Globus pallidus (tissue), 1 donor: ENCODE results near the gene PPM1H.

Experiments
- DNase-seq: peaks from one replicate; pipeline ENCODE4 v3.0.0-alpha.2; 2015; ENCODE audit warnings: low spot score

Gene PPM1H

DNA sequence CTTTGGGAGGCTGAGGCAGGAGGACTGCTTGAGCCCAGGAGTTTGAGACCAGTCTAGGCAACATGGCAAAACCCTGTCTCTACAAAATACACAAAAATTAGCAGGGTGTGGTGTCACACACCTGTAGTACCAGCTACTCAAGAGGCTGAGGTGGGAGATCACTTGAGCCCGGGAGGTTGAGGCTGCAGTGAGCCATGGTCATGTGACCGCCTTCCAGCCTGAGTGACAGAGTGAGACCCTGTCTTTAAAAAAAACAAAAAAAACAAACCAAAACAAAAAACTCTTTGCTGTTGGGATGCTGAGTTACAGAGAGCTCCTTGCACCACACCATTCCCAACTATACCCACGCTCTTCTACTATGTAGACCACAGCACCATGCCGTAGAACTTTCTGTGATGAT, 221.2 kb downstream of the PPM1H start:
- DNase-seq: no peak

DNA sequence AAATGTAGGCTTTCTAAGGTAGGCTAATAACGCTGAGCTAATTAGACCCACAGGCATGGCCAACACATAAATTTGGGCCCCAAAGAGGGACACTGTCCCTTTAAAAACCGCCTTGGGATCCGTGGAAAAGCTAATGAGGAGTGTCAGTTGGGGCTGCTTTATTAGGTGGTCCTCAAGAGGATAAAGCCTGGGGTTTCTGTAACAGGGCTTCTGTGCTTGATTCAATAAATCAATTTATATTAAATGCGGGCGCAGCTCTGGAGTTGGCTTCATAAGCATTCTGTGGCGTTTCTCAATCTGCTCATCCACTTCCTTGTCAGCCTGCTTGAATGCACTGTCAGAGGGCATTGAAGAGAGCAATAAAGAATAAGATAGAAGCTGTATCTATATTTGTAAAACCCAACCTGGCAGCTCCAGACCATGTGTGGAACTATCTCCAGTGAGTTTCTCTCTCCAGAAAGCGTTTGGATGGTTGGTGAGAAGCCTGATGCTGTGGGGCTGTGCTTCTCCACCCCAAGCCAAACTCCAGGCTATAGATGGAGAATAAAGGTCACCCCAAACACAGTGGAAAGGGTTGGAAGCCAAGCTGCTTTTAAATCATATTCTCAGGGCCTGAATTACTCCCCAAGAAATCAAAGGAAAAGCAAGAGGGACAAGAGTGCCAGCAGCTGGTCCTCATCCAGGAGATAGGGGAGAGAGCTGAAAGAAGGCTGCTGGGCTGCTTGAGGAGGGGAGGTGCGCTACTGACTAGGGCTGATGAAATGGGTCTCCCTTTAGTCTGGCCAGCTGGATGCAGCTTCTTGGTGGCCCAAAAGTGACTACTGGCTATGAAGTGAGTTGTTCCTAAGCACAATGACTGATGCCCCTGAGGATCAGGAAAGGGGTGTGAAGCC, 222.0 kb downstream of the PPM1H start:
- no peak for DNase-seq

DNA sequence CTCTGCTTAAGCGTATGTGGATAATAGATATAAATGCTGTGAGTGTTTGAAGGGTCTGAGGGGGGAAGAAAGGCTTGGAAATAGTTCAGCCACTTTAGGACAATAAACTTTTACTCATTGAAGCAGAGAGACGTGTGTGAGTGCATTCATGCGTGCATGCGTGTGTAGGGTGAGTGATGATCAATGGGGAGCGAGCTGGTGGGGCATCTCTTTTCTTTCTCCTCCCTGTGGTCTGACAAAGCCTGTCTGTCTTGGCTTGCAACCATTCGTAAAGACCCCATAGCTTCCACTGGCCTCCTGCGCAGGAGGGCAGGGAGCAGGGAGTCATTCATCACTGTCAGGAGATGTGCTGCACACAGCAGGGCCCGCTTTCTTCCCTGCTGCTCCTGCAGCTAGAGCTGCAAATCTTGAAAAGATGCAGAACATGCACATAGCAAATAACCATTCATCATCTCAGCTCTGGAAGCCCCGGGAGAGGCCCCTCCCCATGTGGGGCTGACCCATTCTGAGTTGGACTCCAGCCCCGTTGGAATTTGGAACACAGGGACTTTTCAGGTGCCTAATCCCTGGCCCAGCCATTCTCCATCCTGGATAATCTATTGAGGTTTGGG, 223.2 kb downstream of the PPM1H start:
- no peak for DNase-seq

DNA sequence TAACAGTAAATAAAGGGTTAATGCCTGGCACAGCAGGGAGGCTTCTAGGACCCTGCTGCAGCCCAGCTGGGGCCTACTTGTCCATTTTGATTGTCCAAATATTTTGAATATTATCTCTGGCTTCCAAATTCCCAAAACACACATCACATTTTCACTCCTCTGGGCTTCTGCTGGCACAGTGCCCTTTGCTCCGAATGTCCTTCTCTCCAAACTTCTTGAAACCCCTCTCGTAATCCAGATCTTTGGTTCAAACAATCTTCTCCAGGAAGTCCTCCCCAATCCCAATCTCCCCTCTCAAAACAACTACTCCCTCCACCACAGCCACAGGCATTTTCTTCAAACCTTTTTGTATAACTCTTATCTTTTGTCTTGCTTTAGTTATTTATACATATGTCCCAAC, 225.6 kb downstream of the PPM1H start:
- no peak for DNase-seq

DNA sequence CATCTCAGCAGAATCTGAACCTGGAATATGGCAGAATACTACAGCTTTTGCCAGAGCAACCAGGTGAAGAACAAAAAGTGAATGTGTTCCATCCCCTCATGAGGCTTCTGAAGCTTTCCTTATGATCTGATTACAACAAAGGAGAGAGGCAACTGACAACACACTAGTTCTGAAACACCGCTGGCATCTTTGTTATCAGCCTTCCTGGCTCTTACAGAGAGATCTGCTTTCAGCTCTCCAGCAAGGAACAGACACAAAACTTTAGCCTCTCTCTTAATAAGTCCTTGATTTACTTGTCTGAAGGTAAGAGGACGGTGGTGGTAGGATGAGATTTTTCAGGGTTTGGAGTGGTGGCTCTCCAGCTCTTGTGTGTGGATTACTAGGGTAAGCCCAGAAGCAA, 227.0 kb downstream of the PPM1H start:
- DNase-seq: no peak

DNA sequence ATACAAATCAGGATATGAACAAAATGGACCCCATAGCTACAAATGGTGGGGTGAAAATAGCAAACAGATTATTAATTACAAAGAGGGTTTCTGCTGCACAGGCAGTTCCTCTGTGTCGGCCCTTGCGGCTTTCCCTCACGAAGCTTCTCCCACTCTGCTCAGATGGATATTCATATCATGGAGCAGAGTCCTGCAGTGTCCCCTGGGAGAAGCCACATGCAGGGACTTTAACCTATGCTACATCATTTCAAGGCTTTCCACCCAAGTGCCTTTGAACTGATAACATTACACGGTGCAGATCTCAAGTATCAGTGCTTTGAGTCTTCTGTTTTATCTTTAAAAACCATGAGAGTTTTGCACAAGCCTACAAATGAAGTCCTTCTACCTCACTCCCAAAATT, 229.1 kb downstream of the PPM1H start:
- no peak for DNase-seq

DNA sequence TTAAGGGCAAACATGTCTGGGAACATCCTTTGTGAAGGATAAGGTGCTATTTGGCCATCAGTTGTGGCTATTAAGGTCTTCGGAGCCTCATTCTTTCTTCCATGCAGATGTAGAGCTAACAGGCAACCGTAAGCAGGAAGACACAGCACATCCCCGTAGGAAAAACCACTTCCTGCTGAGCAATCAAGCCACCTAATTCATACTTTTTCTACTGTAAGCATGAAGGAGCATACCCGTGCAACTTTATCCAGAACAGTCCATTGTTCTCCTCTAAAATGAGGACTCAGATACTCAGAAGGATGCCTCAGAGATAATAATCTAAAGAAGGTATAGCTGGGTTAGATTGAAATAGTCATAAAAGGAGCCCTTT, 232.0 kb downstream of the PPM1H start:
- DNase-seq: no peak

DNA sequence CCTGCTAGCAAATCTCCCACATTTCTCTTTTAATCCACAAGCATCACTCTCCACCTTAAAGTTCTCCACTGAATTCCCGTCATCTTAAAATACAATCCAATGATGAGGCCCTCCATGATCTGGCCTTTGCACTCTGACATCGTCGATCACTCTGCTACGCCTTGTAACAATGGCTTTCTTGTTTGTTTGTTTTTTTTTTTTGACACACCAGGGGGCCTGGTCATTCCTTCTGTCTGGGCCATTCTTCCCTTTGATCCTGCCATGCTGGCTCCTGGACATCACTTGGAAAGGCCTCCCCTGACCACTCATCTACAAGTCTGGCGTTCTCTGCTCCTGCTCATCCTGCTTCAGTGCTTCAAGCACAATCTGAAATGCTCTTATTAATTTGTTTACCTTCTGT, 233.5 kb downstream of the PPM1H start:
- no peak for DNase-seq

DNA sequence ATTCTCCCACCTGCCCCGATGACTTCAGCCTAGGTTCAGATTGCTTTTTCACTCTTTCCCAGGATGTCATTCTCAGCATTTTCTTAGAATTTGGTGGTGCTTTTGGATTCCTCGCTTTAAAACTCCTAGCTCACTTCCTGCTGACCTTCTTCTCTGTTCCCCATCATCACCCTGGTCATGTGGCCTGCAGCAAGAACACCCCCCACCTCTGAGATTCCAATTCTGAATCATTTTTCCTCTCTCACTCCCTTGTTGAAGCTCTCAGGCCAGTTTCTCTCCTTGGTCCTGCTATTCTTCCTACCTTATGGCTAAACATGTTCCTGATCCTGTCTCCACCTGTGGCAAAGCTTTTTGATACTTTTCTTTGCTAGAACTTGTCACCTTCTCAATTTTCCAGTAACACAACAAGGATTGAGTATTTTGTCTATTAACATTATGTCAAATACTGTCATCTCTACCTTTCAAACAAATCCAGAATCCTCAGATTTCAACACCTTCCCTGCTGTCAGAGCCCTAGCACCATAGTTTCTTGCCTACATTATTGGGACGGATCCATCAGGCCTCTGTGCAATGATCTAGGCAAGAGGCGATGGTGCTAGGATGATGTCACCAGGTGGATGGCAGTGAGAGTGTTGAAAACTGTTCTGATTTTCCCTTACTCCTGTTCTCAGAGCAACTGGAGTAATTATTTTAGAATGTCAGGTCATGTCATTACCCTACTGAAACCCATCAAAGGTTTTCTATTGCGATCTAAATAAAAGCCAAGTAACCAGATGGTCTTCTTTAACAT, 234.7 kb downstream of the PPM1H start:
- no peak for DNase-seq

DNA sequence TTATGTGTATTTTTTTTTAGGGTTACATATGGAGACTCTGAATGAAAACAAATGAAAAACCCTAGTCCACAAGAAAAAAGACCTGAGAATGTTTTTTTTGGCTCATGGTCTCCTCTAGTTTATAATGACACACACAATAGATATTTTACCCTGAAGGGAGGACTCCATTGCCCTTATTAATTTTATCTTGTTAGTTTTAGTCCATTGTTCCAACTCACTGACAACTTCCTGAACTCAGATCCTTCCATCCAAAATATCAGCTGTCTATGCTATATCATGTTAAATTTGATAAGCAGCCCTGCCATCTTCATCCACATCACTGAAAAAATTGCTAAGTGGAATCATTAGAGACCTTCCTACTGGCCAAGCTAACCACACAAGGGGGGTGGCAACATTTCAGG, 236.2 kb downstream of the PPM1H start:
- DNase-seq: no peak

DNA sequence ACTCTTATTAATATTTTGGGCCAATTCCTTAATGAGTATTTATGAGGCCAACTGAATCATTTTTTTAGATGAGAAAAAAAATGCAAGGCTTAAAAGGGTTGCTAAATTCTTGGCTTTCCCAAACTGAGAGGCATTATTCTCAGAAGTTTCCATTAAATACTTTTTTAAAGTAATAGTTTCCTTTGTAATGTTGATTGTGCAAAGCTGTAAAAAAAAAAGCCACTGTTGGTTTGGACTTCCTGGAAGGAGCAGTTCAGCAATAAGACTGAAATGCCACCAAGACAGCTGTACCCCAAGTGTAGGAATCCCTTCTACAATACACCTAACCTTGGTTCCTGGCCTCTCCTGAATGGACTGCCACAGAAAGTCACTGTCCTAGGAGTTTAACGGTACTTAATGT, 237.1 kb downstream of the PPM1H start:
- DNase-seq: no peak

DNA sequence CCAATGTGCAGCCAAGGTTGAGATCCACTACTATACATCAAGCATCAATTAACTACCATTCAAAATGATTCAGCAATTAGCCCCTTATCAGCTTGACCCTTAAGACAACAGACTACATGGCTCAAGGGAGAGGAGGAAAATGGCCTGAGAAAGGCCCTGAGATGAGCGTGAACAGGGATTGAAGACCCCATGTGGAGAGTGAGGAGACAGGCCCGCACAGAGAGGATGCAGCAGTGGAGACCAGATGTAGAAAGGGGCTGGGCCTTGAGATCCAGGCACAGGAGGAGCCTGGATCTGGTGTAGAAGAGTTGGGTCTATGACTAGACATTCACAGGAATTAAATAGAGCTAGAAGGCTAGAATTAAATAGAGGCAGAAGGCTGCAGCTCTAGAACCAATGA, 239.3 kb downstream of the PPM1H start:
- DNase-seq: no peak

DNA sequence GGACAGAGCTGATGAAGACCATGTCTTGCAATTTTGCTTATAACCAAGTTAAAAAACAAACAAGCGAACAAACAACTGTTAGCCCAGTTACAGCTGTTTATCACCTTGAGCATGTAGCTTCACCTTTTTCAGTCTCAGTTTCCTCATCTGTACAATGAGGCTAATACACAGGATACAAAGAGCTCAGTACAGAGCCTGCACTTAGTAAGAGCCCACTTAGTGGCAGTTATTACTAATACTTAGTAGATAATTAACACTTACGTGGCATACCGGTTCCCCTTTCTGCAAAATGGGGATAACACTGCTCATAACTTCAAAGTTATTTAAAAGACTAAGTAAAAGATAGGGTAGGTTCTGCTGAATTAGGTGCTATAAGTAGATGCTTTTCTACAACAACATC, 240.3 kb downstream of the PPM1H start:
- DNase-seq: no peak

DNA sequence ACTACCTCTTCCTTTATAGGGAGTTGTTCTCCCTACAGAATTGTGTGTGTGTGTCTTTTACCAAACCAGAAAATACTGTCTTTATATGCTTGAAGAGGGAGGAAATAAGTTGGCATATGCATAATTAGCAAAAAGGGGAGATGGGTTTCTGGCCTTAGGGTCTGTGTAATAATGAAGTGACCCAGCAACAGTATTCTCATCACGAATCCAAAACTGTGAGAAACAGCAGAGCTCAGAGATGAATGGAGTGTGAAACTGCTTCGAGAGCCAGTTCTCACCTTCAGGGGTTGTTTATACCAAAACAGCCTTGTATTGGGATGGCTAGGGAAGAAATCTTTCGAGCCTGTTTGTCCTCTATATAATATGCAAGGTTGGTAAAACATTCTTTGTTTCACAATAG, 240.8 kb downstream of the PPM1H start:
- no peak for DNase-seq

DNA sequence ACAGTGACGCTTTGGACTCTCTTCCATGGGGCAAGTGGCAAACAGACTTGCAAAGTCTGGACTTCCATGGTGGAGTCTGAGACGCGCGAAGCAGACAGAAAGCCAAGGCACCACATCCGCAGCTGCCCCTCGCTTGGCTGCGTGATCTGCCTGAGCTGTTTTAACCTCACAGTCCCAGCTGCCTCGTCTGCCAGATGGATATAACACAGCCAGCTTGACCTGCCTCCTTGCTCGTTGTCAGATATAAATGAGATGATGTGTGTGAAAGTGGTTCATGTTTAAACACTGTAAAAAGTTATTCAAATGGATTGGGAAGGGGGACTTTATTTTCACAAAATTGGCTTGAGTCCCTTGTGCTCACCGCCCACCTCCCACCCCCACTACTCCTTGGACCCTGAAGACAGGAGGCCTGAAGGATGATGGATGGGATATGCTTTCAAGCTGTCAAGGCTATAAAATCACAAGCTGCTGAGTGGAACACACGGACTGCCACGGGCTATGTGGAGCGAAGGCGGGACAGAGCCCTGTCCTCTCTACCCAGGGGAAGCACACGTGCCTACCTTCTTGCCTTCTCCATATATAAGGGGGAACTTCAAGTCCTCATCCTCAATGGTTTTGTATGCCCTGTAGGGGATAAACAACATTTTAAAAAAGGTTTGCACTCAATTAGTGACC, 241.4 kb downstream of the PPM1H start:
- no peak for DNase-seq

DNA sequence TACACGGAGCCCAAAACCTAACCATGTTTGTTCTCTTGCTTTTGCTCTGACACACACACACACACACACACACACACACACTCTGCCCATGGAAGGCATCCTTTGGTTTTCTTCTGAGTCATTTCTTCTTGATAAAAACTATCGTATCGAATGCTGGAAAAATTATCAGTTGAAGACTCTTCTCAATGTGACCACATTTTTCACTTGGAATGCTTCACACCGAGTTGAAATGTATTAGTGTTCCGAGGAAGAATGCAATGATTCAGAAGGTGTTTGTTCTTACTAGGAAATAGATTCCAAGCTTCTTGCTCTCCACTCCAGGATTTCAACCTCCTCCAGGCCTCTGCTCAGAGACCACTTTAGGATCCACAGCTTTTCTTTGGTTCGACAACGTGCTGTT, 242.1 kb downstream of the PPM1H start:
- DNase-seq: no peak

DNA sequence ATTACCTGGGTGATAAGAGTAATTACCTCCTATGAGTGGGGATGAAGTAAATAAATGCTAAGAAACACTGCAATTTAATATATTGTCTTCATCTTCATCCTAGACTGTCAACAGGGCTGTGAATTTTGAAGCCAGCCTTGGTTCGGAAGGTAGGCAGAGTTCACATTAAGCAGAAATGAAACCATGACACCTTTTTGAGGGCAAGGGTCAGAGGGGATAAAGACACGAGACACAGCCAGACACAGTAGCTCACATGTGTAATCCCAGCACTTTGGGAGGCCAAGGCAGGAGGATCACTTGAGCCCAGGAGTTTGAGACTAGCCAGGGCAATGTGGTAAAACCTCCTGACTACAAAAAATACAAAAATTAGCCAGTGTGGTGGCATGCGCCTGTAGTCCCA, 243.6 kb downstream of the PPM1H start:
- DNase-seq: no peak

DNA sequence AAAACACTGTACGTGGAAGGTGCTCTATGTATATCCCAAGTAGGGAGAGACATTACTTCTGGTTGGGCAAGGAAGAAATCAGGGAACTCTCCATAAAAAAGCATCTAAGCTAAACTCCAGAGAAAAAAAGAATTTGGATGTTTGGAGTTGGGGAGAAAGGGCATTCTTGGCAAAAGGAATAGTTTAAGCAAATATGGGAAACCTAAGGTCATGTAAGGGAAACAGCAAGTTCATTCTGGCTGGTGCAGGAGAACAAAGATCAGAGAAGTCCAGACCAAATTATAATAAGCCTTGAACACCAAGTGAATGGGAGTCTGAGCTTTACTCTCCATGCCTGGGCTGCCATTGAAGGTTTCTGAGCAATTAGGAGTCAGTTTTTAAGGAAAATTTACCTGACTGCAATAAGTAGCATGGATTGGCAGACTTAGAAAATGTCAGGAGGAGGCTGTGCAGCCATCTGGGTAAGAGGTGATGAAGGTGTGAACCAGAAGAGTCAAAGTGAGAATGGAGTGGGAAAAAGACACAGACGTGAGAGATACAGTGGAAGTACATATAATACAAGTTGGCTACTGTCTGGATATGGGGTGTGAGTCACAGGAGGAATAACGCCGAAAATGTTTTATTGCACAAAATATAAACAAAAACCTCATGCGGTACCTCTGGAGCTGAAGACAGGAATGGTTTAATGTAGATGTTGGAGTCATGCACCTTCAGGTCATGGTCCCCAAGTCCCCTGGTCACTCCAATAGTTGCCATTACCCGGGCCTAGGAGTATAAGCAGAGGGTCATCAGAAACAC, 245.7 kb downstream of the PPM1H start:
- no peak for DNase-seq

DNA sequence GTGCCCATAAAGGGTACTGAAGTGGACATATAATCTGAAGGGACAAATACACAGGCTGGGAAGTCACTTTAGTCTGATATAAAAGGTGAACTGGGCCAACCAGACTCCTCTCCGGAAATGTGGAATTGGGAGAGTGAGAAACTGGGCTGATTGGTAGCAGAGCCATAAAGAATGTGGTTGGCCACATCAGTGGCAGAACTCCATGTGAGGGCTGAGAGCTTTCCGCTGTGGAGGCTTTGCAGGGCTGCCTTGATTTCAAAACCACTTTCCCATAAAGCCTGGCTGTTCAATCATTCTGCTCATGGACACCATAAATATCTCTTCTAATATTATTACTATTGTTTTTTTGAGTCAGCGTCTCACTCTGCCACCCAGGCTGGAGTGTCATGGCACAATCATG, 248.0 kb downstream of the PPM1H start:
- DNase-seq: no peak

DNA sequence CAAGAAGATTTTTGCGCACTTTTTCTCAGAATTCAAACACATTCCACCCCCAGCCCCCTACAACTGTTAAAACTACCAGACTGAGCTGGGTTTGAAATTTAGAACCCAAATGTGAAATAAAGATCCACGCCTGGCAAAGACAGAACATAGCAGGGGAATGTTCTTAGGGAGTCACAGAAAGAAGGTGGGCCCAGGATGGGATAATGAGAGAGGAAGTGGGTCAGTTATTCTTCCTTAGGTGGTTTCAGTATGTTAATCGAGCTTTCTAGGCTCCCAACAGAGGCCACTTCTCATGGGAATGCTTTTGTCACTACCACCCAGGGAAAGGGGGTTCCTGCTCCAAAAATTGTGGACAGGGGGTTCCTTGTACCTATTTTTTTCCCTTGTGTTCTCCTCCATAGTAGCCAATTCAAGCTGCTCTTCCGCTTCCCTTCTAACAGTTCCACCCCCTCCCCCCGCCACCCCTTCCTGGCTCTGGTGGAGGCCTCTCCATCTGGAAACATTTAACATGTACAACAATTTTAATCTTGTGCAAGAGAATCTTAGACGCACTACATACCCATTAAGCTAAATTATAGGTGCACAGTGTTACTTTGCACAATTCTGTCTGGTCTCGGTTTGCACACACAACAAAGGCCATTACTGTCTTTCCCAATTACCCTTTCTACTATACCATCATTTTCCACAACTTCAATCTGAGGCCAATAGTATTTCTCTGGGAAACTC, 250.2 kb downstream of the PPM1H start:
- DNase-seq: no peak
